ENCODE data around the gene CDC5L. TPM values are rescaled to one million over a fixed set of nuclear protein-coding genes. Genes with fewer than 3 reads are reported as not detected.

The CDC5L gene
- total and polyA plus RNA-seq, 2 experiments from 2014 or later: 27.0 to 32.5 TPM

- Histone ChIP-seq H3K79me2 (replicated peaks; ENCODE audit: insufficient read depth) (no peaks in the 10 kb centered on the region), H4K20me1 (replicated peaks; ENCODE audit: insufficient read depth) (no peaks in the 10 kb centered on the region), H3K4me1 (ENCODE audit: insufficient read depth) (no peaks in the 10 kb centered on the region; the same call in 1 of the 2 replicates), H3K36me3 (ENCODE audit: insufficient read depth) (no peaks in the 10 kb centered on the region), H3F3A (replicated peaks; ENCODE audit: low read depth) (no peaks in the 10 kb centered on the region), H3K9me2 (ENCODE audit: insufficient read depth) (peaks cover 46% of the 10 kb centered on the region), H3K4me2 (no peak overlapping the region), H2AFZ (no peak overlapping the region), H3K27me3 (ENCODE audit: insufficient read depth) (no peaks in the 10 kb centered on the region), H3K4me3 (no peak overlapping the region), H3K27ac (ENCODE audit: low read depth) (no peak overlapping the region)
- Mint-ChIP-seq H3K27me3 (ENCODE audit: insufficient read depth, low read depth, poor library complexity) (peaks cover 14% of the 10 kb centered on the region), H3K9me3 (no peaks in the 10 kb centered on the region), H3K36me3 (ENCODE audit: low read depth) (no peaks in the 10 kb centered on the region; the same call in 2 of the 3 replicates), H3K4me1 (peaks cover 8% of the 10 kb centered on the region; the same call in 2 of the 3 replicates), H3K27ac (no peak overlapping the region), H3K4me3 (no peak overlapping the region)
- no peak for DNase-seq (ENCODE audit: low spot score)
- no peak for ATAC-seq
- TF ChIP-seq REST (IDR thresholded peaks at IDR 0.05; ENCODE audit: unreplicated experiment) (no peak), EZH2 (IDR thresholded peaks at IDR 0.05; ENCODE audit: low read depth, unreplicated experiment) (no peak), JUNB (IDR thresholded peaks at IDR 0.05; ENCODE audit: unreplicated experiment) (no peak), POLR2AphosphoS5 (IDR thresholded peaks at IDR 0.05; ENCODE audit: low read depth) (no peak), ETS1 (IDR thresholded peaks at IDR 0.05) (no peak), ZNF331 (CRISPR knock-in tag; IDR thresholded peaks at IDR 0.05; ENCODE audit: low read depth) (no peak), ZNF114 (CRISPR knock-in tag; IDR thresholded peaks at IDR 0.05) (no peak), EZH2phosphoT487 (IDR thresholded peaks at IDR 0.05; ENCODE audit: unreplicated experiment) (no peak), CREB1 (CRISPR knock-in tag; IDR thresholded peaks at IDR 0.05; ENCODE audit: low read depth) (no peak), NANOG (IDR thresholded peaks at IDR 0.05; ENCODE audit: borderline replicate concordance) (no peak), ZNF462 (CRISPR knock-in tag; IDR thresholded peaks at IDR 0.05) (no peak), STAT1 (IDR thresholded peaks at IDR 0.05; ENCODE audit: unreplicated experiment) (no peak), CTCF (conservative IDR thresholded peaks at IDR 0.05; ENCODE audit: low read depth in 2 of 2) (no peak)
These were observed 112.1 kb downstream of the CDC5L start for GRCh38 chr6:44499609-44500008.

Measured in GM23338 (cell line).